Upper lobe of left lung (tissue), 4 donors: ENCODE results near the gene MARS1.

Experiments used
- CTCF ChIP-seq, 6 experiments: fragments of 450-650 bp in 4 of 6; fragments of 200-600 bp in 2 of 6; sonication (generic) in 2 of 6; IDR thresholded peaks; one replicate each; pipeline ENCODE4 v1.5.1; 2016 to 2019; ENCODE audit warnings: antibody characterized with exemption in 6 of 6
- EP300 ChIP-seq, 4 donors: sonication (generic); formaldehyde crosslinking; IDR thresholded peaks; one replicate each; pipeline ENCODE4 v1.5.1; 2017; ENCODE audit warnings: antibody characterized with exemption in 4 of 4, control low read depth in 2 of 4

GRCh38 chr12:57476162-57476992 is 11.5 kb upstream of the MARS1 start:
- TF ChIP-seq CTCF (IDR thresholded peaks at IDR 0.05) (peak in 5 of 6 experiments; percentile 34 to 57 (median 48)), EP300 (IDR thresholded peaks at IDR 0.05) (no peak)
